Measurements from ENCODE around the gene MOB3A. TPM values are rescaled to one million over a fixed set of nuclear protein-coding genes. Genes with fewer than 3 reads are reported as not detected.
"Not testable (repeated sequence)": the region's sequence is repeated elsewhere in the genome, so short reads cannot be mapped to it uniquely, and the experiment has no call there.

Gene MOB3A
- polyA plus RNA-seq, 3 donors = 10.1 to 35.7 (median 28.6) TPM

- 40 to 81% (median 60%) methylated on average over 2 of the region's 2 CpGs for WGBS, 3 donors
- H3K27ac ChIP-seq (ENCODE audit: low read depth, low read length) = peak overlapping the region; percentile 47
These were observed 6.4 kb downstream of the MOB3A start for GRCh38 chr19:2089727-2090053.

DNA sequence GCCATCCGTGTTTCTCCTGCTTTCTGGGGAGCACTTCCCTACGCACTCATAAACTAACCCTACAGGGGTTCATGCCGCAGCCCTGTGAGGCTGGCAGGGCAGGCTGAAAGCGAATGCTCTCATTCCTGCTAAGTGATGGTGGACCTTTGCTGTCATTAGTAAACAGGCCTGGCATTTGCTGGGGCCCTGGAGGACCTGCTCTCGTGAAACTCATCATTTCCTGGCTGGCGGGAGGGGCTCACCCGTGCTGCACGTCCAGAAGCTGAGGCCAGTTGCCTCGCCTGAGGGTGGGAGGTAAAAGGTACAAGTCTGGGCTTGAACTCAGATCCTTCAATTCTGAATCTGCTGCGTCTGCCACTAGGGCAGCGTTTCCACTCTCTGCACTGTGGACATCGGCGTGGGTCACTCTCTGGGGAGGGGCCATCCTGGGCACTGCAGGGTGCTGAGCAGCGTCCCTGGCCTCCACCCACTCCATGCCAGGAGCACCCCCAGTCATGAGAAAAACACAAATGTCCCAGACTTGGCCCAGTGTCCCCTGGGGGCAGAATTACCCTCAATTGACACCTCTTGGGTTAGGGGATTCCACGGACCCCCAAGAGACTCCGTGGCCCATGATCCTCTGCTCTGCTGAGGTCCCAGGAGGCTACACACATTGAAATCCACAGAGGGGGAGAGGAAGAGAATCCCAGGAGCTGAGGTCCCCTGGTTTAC is 7.0 kb downstream of the MOB3A start:
- no peak overlapping the region for H3K27ac ChIP-seq (ENCODE audit: low read depth, low read length)

GRCh38 chr19:2087621-2088100 is 8.5 kb downstream of the MOB3A start:
- WGBS, 3 donors = 58 to 80% (median 65%) methylated on average over 14 of the region's 14 CpGs
- no peak overlapping the region for H3K27ac ChIP-seq (ENCODE audit: low read depth, low read length)

More for the DNA sequence above, 7.0 kb downstream of the MOB3A start:
- 65 to 81% (median 67%) methylated on average over 16 of the region's 16 CpGs for WGBS, 3 donors

- H3K27ac ChIP-seq (ENCODE audit: low read depth, low read length) = not testable (repeated sequence)
- WGBS, 3 donors = 59 to 65% (median 63%) methylated on average over 13 of the region's 13 CpGs
These were observed 9.2 kb downstream of the MOB3A start for GRCh38 chr19:2086695-2087620.

- H3K27ac ChIP-seq (ENCODE audit: low read depth, low read length) = no peak overlapping the region
- WGBS, 3 donors = 40 to 74% (median 42%) methylated on average over 28 of the region's 28 CpGs
These were observed 11.0 kb downstream of the MOB3A start for GRCh38 chr19:2084993-2085720.

DNA sequence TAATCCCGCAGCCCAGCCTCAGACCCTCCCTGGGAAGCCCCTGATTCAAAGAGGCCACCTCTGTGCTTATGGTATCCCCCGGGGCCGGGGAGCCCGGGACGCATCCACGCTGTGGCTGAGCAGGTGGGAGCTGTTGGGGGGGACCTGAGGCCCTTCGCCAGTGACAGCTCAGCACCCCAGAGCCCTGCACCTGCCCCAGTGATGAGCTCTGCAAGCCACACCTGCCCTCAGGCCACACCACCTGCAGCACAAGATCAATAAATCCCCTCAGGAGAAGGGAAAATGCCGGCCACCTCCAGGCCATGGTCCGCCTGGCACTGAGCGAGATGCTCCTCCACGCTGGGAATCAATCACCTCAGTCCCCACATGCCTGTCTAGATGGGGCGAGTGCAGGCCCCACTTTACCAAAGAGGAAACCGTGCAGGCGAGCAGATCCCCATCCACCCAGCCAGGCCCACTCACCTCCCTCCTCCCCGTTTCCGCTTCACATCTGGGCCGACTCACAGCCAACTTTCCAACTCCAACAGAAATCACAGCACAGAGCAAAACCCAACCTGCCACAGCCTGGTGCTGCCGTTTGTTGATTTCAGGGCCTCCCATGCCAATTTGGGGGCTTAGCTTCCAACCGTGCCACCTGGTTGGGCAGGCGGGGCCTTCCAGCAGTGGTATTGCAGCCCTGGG is 12.8 kb downstream of the MOB3A start:
- H3K27ac ChIP-seq (ENCODE audit: low read depth, low read length) = no peak overlapping the region

GRCh38 chr19:2081873-2082810 is 14.0 kb downstream of the MOB3A start:
- WGBS, 3 donors = 79 to 88% (median 81%) methylated on average over 30 of the region's 30 CpGs
- H3K27ac ChIP-seq (ENCODE audit: low read depth, low read length) = no peak overlapping the region

More for the DNA sequence above, 12.8 kb downstream of the MOB3A start:
- WGBS, 3 donors = 47 to 84% (median 48%) methylated on average over 20 of the region's 20 CpGs

DNA sequence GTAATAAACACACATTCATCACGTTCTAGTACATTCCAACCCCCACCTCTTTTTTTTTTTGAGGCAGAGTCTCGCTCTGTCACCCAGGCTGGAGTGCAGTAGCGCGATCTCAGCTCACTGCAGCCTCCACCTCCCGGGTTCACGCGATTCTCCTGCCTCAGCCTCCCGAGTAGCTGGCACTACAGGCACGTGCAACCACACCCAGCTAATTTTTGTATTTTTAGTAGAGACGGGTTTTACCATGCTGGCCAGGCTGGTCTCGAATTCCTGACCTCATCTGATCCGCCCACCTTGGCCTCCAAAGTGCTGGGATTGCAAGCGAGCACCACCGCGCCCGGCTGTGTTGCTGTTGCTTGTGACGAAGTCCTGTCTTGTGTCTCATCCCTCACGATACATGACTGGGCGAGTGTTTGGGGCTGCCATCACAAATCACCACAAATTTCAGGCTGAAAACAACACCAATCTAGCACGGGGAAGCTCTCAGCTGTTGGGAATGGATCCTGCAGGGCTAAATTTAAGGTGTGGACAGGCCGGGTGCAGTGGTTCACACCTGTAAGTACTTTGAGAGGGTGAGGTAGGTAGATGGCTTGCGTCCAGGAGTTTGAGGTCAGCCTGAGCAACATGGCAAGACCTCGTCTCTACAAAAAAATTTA is 15.7 kb downstream of the MOB3A start:
- 84 to 87% (median 84%) methylated on average over 23 of the region's 23 CpGs for WGBS, 3 donors
- H3K27ac ChIP-seq (ENCODE audit: low read depth, low read length) = no peak overlapping the region

- H3K27ac ChIP-seq (ENCODE audit: low read depth, low read length) = no peak overlapping the region
- 85 to 89% (median 87%) methylated on average over 21 to 23 of the region's 23 CpGs for WGBS, 3 donors
These were observed 16.2 kb downstream of the MOB3A start for GRCh38 chr19:2079865-2080301.

GRCh38 chr19:2079076-2079864 is 16.9 kb downstream of the MOB3A start:
- WGBS, 3 donors = 92 to 93% (median 93%) methylated on average over 31 to 32 of the region's 32 CpGs
- no peak overlapping the region for H3K27ac ChIP-seq (ENCODE audit: low read depth, low read length)

DNA sequence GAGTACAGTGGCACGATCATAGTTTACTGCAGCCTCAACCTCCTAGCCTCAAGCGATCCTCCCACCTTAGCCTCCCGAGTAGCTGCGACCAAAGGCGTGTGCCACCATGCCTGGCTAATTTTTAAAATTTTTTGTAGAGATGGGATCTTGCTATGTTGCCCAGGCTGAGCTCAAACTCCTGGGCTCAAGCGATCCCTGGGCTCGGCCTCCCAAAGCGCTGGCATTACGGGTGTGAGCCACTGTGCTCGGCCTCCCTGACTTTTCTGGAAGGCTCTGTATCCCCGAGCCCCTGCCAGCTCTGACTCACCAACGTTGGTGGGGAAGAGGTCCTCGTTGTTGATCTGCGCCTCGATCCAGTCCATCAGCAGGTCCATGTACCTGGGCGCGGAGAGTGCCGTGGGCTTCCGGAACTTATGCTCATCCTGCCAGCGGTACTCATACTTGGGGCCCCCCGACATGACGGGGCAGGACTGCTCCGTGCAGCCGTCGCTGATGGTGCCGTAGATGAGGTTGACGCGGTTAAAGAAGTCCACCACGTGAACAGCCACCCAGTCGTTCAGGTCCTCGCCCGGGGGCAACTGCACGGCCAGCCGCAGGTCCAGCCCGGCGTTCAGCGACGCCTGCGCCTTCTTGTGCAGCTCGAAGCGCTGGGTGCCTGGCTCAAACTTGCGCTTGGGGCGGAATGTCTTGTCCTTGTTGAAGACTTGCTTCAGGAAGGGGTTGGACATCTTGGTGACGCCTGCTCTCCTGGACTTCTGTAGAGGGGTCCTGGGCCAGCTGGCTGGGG is 18.1 kb downstream of the MOB3A start:
- WGBS, 3 donors = 96% methylated on average over 44 of the region's 44 CpGs
- H3K27ac ChIP-seq (ENCODE audit: low read depth, low read length) = no peak overlapping the region

DNA sequence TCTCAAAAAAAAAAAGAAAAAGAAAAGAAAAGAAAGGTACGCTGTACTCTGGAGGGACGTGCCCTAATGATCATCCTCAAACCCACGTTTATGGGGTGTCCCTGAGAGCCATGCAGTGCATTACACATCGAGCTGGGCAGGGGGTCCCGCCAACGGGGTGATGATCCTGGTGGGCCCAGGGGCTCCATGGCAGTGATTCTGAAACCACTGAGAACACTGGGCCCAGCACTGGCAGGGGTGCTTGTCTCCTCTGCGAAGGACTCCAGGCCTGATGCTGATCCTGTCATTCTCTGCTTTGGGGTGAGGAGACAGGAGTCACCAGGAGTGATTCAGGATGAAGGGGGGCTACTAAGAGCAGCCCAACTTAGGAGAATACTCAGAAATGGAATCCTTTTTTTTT is 18.7 kb downstream of the MOB3A start:
- H3K27ac ChIP-seq (ENCODE audit: low read depth, low read length) = no peak overlapping the region
- 92 to 95% (median 94%) methylated on average over 7 of the region's 7 CpGs for WGBS, 3 donors

DNA sequence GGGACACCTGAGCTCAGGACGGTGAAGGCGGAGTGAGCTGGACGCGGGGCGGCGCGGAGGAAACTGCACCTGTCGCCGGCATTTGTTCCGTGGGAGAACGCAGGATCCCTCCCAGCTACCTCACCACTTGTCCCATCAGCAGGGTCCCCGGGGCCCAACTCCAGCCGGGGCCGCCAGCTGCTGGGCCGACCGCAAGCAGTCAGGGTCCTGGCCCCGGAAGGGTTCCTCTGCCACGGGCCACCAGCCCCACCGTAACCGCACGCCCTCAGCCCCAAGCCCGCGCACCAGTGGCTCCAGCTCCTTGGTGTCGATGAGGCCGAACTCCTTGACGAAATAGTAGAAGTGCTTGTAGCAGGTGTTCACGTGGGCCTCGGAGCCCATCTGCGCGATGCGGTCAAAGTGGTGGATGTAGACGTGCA is 19.6 kb downstream of the MOB3A start:
- WGBS, 3 donors = 93 to 97% (median 95%) methylated on average over 32 of the region's 32 CpGs
- no peak overlapping the region for H3K27ac ChIP-seq (ENCODE audit: low read depth, low read length)

GRCh38 chr19:2072757-2073551 is 23.2 kb downstream of the MOB3A start:
- no peak overlapping the region for H3K27ac ChIP-seq (ENCODE audit: low read depth, low read length)
- WGBS, 3 donors = 87 to 92% (median 88%) methylated on average over 32 of the region's 32 CpGs

Measured in adipose tissue (tissue), 3 donors.